H1 (cell line): Measurements from ENCODE around the gene TCF7L1. TPM values are rescaled to one million over a fixed set of nuclear protein-coding genes. Genes with fewer than 3 reads are reported as not detected.

Experiments
- POU5F1 ChIP-seq: IDR thresholded peaks from 2 replicates; pipeline ENCODE4 v1.6.1; 2011; ENCODE audit warnings: low read depth, mild to moderate bottlenecking, low read length, moderate library complexity
- polyA plus RNA-seq, 7 experiments: library from polyadenylated mRNA; depleted of rRNA in 3 of 7; stranded (reverse) in 5 of 7; unstranded in 2 of 7; fragments of >200 nt in 5 of 7; fragments of 200-250 nt in 2 of 7; gene quantifications; 1 replicate in 5 of 7; 2 replicates in 1 of 7; 4 replicates in 1 of 7; pipeline versions ENCODE4 v1.2.1 to v1.2.3, GENCODE V29; 2011 to 2013; ENCODE audit warnings: missing spikeins in 2 of 7, mixed read lengths in 2 of 7
- total RNA-seq: library from RNA; stranded (reverse); fragmentation: NEBNext Ultra II Directional; extraction: Animal tissue kit (Norgen Biotek cat#: 25700); gene quantifications from 2 replicates; pipeline ENCODE4 v1.2.1, GENCODE V29; 2021
- TF ChIP-seq, protein P1 (sequence below), 3 experiments: IDR thresholded peaks; 1 replicate in 2 of 3; 2 replicates in 1 of 3; pipeline versions ENCODE4 v1.5.1 to v1.6.1; 2011; ENCODE audit warnings: low read length in 3 of 3, mild to moderate bottlenecking in 3 of 3, inconsistent platforms in 2 of 3, low read depth in 1 of 3, moderate library complexity in 1 of 3; ENCODE audit not compliant: insufficient read depth in 1 of 3; ENCODE audit errors: control extremely low read depth in 1 of 3

The TCF7L1 gene
- total and polyA plus RNA-seq, 2 of the 8 experiments (the other 6 are each of a cell fraction or from before 2014, with no cell fraction given) = 27.5 to 108 TPM

DNA sequence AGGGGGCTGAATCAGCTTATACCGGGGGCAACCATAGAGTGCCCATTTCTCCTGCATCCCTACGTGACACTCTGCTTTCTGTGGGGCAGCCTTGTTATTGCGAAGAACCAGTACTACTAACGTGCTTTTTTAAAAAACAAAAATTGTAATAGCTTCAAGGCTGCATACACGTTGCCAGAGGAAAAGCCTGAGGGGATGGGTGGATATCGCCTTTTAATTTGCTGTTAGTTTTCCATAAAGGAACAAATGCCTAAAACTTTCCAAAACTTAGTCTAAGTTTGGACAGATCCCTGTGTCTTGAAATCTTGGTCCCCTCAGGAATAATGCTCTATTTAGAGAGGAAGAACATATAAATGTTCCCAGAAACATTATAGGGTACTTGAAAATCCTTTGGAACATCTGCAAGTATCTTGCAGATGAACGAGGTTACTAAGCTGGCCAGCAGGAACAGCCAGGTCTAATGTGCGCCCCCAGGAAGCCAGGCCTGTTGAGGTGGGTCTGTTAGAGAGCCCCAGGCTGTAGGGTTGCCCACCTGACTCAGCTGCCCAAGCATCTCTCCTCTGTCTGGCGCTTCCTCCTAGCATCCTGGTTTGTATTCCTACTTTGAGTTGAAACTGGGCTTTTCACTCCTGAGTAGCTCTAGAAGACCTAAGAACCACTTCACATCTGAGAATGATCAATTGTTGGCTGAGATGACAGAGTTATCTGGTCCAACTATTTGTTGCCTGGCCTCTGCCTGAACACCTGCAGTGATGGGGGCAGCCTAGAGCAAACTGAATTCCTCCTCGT lies 97.7 kb downstream of the TCF7L1 start (continued):
- no peak for TF ChIP-seq POU5F1
- TF ChIP-seq, protein P1, sequence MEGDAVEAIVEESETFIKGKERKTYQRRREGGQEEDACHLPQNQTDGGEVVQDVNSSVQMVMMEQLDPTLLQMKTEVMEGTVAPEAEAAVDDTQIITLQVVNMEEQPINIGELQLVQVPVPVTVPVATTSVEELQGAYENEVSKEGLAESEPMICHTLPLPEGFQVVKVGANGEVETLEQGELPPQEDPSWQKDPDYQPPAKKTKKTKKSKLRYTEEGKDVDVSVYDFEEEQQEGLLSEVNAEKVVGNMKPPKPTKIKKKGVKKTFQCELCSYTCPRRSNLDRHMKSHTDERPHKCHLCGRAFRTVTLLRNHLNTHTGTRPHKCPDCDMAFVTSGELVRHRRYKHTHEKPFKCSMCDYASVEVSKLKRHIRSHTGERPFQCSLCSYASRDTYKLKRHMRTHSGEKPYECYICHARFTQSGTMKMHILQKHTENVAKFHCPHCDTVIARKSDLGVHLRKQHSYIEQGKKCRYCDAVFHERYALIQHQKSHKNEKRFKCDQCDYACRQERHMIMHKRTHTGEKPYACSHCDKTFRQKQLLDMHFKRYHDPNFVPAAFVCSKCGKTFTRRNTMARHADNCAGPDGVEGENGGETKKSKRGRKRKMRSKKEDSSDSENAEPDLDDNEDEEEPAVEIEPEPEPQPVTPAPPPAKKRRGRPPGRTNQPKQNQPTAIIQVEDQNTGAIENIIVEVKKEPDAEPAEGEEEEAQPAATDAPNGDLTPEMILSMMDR (IDR thresholded peaks at IDR 0.05; ENCODE audit: control extremely low read depth in 1 of 3, insufficient read depth in 1 of 3, low read depth in 1 of 3, low read length in 3 of 3) = peak in 2 of 3 experiments; percentile 32 to 62; a peak in 3 of 4 replicates
